G401 (cell line): ENCODE measurements around the gene FAM149A. TPM values are rescaled to one million over a fixed set of nuclear protein-coding genes. Genes with fewer than 3 reads are reported as not detected.

Experiments used
- DNase-seq: peaks from one replicate; pipeline ENCODE4 v3.0.0-alpha.2; 2015; ENCODE audit warnings: low spot score
- in situ Hi-C: cut with HindIII; loops from 2 replicates; pipeline ENCODE4 v1.10.0; 2016; ENCODE audit warnings: low sequenced_read_pairs, mixed read lengths
- total RNA-seq: library from RNA; depleted of rRNA; stranded (reverse); fragments of >200 nt; shearing (Covaris generic); gene quantifications from 2 replicates; pipeline ENCODE4 v1.2.3, GENCODE V29; 2014; rRNA removed

FAM149A gene
- 1.7 and 4.3 TPM in 2 replicates for total RNA-seq

DNA sequence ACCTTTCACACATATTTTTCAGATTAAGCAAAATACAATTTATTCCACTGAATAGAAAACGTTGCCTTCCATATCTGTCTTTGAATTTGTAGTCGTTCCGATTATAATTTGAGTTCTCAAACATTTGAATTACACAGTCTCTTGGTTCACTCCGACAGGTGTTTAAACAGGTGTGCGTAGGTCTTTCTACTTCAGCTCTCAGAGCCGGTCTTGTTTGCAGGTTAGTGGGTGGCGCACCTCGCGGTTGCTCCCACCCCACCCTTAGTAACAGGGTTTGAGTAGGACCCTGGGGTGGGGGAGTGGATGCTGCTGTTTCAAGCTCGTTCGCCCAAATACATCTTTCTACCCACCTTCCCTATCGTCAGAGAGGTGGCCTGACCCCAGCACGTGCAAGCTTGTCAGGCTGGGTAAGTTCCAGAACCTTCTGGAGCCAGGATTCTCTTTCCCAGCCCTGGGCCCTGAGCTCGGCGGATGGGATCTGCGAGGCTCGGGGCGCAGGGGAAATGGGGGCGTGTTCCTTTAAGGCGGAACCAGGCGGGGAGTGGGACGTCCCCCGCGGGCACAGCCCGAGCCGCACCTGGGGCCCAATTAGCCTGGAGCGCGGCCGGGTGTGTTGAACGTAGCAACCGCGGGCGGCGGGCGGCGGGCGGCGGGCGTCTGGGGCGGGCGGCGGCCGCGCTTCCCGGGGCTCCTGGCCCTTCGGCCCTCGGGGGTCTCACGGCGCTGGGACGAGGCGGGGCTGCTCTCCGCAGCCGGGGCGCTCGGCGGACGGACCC lies at the start of gene FAM149A:
FAM149A (plus strand) TSS at position 591 of the 776 bp plus-strand sequence.
- no peak for DNase-seq
- in situ Hi-C loops: no loop called here

DNA sequence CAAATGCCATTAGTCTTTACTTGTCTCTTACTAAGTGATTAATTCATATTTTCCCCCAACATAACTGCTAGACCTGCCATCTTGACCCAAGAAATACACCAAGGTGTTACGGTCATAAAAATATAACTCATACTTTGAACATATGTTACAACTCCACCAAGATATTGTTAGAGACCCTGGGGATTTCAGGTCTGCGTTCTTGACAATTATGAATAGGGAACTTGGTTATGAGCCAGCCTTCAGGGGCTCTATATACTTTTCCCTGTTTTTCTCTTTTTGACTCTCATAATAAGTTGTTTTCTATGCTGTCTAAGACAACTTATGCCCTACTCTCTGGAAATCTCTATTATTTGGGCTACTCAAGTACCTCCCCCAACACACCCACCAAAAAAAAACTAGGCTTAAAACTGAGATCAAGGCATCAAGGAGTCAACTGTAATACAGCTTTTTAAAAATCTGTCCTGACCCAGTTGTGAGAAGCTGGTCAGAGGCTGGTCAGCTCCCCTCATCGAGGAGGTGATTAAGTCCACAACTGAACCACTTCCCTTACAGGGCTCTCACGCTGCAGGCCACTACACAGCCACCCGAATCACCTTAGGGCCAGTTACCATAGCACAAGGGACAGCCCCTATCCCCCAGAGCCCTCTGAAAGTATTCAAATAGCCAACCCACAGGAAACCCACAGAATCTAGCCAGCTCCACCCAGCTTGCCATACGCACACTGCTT lies 46.1 kb upstream of the FAM149A start:
- no peak for DNase-seq
- in situ Hi-C loops: no loop called here

DNA sequence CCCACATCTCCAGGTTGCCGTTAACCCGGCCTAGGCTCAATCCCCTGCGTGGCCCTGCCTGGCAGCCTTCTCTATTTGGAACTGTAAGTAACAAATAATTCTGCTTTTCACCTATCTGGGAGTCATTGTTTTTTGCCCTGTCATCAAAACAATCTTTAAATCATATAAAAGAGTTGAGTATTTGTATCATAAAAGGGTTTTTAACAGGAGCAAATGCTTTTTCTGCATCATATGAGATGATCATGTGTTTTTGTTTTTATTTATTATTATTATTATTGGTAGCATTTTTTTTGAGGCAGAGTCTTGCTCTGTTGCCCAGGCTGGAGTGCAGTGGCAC lies 45.6 kb upstream of the FAM149A start:
- no peak for DNase-seq
- in situ Hi-C loops: no loop called here

DNA sequence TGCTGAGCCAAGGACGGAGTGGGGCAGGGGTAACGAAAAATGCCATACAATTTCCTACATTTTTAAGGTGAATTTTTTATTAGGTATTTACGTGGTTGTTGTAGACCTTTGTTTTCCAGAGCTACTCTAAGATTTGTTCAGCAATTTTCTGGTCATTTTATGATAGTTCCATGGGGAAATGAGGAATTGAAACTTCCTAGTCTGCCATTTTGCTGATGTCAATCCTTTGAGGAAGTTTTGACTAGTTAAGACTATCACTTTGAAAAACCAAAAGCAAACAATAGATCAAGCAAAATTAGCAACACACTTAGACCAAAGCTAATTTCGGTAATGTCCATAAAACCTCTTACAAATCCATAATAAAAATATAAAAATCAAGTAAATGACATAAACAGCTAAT lies 42.6 kb upstream of the FAM149A start:
- no peak for DNase-seq

DNA sequence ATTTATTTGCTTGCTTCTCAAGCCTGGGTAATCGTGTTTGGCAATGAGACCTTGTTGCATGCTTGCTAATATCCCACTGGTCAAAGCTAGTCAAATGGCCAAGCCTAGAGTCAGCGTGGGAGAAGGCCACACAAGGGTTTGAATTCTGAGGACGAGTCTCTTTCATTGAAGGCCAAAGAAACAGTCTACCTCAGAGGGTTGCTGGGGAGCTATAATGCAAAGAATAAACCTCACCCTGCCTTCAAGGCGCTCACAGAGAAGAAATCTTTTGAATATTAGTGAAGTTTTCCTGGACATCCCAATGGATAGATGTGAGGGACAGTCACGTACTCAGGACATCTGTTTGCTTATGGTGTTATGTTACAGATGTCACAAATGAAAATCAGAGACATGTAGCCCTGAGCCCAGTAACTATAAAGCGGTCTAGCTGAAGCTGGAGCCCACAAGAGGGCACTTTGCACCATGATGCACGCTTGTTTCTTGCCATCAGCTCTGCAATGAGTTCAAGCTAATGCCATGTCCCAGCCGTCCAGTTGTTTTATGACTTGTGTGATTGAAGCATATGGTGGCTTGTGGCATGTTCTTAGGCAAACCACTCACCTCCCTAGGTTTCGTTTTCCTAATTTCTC lies 36.6 kb upstream of the FAM149A start:
- in situ Hi-C loops: no loop called here
- peak; percentile 43 for DNase-seq

More for the DNA sequence above, 42.6 kb upstream of the FAM149A start:
- in situ Hi-C loops: no loop called here

DNA sequence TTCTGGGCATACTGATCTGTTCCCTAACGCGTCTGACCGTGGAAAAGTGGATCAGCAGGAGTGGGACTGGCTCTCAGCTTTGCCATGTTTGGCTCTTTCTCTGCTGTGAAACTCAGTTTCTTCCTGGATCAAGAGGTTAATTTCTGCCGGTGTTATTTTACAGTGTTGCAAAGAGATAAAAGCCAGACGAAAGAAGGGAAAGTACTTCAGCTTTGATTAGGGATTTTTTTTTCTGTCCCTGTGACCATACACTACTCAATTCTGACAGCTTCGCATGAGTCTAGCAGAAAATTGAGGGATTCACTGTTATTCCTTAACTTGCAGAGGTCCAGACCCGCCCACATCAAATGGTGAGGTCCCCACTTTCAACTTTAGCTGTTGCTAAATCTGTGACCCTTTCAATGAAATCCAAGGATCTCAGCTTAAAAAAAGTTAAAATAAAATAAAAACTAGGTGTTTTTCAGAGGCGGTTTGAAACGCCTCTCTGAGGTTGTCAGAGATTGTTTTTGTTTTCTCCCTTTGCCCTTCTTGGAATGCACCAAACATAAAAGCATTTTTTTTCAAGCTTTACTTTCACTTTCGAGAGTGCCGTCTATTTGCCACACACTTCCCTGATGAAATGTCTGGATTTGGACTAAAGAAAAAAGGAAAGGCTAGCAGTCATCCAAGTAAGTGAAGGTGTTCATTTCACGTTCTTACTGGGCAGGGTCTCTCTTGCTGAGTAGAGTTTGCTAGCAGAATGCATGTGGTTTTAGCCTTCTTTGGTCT lies 35.7 kb upstream of the FAM149A start, which contains the start of gene TLR3:
TLR3 (plus strand) TSS at position 576 of the 768 bp plus-strand sequence. CDS start 7,464 bp downstream, outside the sequence.
- peak; percentile 8 for DNase-seq
- in situ Hi-C loops: no loop called here

DNA sequence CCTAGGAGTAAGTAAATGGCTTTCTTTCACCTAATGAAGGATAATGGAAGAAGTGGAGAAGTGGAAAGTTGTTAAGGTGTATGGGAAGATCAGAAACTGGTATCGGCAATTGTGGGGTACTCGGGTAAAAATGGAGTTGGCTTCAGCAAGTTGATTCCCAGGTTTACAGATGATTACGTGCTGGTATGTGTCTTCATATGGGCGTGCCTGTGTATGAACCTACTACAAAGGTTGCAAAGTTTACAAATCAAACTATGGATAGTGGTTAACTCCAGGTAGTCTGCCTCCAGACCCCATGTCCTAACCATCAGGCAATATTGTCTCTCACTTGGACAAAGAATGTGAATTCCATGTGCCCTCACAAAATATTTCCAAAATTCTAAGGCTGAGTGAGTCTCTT lies 34.8 kb upstream of the FAM149A start:
- in situ Hi-C loops: no loop called here
- no peak for DNase-seq

DNA sequence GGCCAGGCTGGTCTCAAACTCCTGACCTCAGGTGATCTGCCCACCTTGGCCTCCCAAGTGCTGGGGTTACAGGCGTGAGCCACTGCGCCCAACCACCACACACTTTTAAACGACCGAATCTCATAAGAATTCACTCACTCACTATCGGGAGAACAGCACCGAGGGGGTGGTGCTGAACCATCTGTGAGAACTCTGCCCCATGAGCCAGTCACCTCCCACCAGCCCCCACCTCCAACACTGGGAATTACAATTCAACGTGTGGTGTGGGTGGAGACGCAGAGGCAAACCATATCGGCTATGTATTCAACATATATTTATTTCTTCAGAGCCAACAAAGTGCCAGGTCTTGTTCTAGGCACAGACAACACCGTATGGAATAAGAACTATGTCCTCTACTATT lies 32.0 kb upstream of the FAM149A start:
- in situ Hi-C loops: no loop called here
- no peak for DNase-seq

DNA sequence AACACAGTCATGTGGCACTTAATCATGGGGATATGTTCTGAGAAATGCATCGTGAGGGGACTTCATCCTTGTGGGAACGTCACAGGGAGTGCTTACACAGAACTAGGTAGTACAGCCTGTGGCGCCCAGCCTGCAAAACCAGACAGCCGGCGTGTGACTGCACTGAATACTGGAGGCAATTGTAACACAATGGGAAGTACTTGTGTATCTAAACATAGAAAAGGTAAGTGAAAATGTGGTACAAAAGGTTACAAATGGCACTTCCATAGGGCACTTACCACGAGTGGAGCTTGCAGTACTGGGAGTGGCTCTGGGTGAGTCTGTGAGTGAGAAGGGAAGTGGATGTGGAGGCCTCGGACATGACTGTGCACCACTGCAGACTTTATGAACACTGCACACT lies 30.3 kb upstream of the FAM149A start:
- in situ Hi-C loops: no loop called here
- DNase-seq: no peak

DNA sequence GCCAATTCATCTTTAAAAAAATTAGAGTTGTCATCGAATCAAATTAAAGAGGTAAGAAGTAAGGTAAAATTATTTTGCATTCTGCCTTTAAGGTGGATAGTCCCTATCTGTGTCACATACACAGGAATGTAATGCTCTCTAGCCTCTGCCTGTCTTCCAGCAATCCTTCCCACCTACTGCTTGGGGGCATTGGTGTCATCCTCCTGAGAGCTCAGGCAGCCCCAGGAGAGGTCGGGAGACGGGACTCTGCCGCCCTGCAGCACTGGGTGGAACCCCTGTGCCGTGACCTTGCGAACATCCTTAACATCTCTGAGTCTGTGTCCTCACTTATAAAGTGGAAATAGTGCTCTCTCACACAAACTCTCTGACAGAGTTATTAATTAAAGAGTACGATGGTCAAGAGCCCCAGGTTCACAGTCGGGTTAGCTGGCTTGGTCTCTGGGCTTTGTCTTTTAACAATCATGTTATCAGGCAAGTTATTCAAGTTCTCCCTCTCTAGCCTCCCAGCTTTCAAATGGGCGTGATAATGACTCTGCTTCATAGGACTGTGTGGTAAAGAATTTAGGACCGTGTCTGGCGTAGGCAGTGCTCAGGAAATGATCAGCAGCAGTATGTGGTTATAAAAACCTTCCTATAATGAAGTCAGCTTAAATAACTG lies 25.4 kb upstream of the FAM149A start:
- in situ Hi-C loops: no loop called here
- no peak for DNase-seq

DNA sequence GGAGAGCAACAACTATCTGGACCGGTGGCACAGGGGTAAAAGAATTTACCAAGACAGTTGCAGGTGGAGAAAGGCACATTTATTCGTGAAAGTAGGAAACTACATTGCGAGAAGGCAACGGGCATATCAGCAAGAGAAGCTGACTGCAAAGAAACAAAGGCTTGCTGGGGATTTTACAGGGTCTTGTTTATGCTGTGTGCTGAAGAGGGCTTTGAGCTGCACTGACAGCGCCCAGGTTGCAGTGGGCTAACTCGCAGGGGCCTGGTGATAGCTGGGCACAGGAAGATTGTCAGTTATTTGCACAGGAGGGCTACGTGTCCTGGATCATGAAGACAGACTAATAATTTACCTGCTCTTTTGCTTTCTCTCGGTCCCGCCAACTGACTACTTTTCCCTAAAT lies 24.8 kb upstream of the FAM149A start:
- in situ Hi-C loops: no loop called here

DNA sequence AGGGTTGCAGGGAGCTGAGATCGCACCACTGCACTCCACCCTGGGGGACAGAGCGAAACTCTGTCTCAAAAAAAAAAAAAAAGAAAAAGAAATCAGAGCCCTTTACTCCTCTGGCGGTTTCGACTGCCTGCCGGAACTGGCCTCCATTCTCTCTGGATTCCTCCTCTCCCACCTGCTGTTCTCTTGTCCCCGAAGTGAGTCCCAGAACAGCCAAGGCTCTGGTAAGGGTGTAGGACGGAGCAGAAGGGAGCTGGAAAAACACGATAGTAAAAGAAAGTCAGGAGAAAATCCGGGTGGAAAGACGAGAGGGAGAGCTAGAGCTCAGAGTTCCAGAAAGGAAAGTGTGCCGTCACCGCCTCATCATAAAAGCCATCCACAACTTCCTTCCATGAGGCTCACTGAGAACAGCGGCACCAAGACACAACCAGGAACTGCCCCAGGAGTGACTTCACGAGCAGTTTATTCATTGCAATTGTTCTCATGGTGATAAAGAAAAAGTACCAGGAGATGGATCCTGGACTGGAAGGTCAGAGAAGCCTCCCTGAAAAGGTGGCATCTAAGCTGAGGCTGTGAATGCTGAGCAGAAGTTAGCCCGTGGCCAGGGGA lies 23.2 kb upstream of the FAM149A start:
- no peak for DNase-seq
- in situ Hi-C loops: no loop called here

More for the DNA sequence above, 24.8 kb upstream of the FAM149A start:
- no peak for DNase-seq

DNA sequence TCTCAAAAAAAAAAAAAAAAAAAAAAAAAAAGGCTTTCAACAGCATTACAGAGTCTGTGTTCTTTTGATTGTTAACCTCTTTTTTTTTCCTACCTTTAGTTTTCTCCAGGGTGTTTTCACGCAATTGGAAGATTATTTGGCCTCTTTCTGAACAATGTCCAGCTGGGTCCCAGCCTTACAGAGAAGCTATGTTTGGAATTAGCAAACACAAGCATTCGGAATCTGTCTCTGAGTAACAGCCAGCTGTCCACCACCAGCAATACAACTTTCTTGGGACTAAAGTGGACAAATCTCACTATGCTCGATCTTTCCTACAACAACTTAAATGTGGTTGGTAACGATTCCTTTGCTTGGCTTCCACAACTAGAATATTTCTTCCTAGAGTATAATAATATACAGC lies 22.3 kb upstream of the FAM149A start:
- in situ Hi-C loops: no loop called here
- no peak for DNase-seq

DNA sequence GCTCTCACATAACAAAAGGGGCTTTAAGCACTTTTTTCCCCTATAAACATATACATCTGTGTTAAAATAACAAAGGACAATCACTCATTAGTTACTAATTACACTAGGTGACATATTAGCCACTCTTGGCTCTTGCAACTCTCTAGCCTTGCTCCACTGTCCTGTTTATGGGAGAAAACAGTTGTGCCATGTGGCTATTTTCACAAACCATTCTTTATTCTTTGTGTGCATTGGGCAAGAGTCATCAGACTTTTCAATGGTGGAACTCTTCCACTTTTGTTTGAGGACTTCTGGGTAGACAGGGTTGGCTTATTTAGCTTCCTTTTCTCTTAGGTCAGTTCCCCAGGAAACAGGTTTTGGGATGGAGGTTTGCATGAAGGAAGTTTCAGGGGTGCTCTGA lies 16.0 kb upstream of the FAM149A start:
- in situ Hi-C loops: no loop called here
- no peak for DNase-seq

DNA sequence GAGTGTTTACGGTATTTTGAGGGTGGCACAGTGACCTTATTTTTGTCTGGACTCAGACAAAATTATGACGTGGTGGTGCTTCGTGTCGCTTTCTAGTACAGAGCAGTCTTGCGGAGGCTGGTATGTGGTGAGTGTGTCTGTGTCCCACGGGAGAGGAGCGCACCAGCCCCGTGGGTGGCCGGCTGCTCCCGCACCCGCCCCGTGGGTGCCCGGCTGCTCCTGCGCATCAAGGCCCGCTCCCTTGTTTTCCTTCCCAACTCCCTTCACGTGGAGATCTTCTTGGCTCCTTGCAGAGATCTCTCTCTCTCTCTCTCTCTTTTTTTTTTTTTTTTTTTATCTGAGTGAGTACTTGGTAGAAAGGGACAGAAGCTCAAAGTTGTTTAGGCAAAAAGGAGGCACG lies 12.2 kb upstream of the FAM149A start:
- in situ Hi-C loops: no loop called here
- no peak for DNase-seq

DNA sequence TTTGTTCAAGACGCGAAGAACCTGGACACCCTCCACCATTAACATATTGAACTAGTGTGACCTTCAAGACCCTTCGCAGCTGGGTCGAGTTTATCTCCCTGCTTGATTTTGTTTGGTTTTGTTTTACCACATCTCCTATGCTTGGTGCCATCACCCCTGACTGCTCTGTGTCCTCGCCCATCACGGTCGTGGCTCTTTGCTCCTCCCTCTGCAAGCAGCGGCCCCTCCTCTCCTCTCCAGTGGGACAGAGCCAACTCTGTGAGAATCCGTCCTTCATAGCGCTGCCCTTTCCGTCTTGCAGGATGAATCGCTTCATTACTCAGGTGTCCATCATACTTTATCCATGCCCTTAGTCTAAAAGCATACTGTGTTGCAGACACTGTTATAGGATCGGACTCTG lies 9.1 kb upstream of the FAM149A start:
- in situ Hi-C loops: no loop called here
- DNase-seq: no peak

DNA sequence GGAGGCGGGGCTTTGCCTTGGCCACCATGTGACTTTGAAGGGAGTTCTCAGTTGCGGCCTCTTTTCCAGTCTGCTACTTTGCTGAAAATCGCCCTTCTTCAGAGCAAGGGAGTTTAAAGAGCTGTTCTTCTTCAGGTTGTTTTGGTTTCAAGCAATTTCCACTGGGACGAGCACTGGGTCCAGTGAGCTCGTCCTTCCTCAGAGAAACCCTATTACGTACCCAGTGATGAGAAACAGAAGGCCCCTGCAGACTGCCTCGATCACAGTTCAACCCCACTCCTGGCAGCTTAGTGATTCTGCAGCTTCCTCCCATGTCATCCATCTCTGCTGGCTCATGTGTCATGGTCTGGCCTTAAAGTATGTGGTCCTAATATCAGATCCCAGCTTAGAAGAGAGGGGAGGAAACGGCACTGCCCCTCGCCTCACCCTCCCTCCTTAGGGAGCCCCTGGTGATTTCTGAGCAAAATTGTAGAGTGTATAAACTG lies 7.8 kb upstream of the FAM149A start:
- DNase-seq: no peak
- in situ Hi-C loops: no loop called here

DNA sequence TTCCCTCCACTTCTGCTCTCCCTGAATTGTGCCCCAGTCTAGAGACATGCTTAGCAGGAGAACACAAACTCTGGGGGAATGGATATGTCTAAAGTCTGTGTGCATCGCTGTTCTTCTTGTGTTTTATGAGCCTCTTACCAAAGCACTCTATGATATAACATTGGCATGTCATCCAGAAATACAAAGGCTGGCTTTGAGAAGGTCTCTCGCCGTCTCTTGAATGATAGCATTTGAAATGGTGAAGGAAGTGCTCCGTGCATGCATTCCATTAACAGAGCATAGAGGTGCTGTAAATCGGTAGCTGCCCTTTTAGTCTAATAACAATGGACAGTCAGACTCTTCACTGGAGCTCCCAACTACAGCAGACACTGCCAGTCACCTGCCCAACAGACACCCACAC lies 7.1 kb upstream of the FAM149A start:
- no peak for DNase-seq
- in situ Hi-C loops: no loop called here

DNA sequence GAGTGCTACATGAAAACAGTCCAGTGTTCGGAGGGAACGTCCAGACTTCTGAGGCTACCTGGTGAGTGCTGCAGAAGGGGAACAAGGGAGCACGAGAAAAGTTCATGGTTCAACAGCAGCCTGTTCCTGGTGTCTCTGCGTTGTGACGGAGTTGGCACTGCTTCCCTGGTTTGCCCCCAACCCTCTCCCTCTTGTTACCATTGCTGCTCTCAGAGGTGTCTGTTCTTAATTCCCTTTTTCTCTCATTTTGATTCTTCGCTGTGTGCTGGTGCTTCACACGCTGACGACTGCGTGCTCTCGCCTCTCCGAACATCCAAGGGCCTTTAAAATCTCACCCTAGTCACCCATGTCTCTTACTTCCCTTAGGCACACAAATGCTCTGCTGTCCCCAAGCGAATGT lies 1.6 kb upstream of the FAM149A start:
- no peak for DNase-seq
- in situ Hi-C loops: no loop called here
